ENCODE data around the gene ZNF264. TPM values are rescaled to one million over a fixed set of nuclear protein-coding genes. Genes with fewer than 3 reads are reported as not detected.

Gene ZNF264
- 24.5 and 37.6 TPM in 2 replicates for total RNA-seq

GRCh38 chr19:57191141-57192076 lies at the start of gene ZNF264:
ZNF264 (plus strand) TSS chr19:57191500; CDS start chr19:57191914, 414 bp downstream.

GRCh38 chr19:57167385-57167784 lies 23.9 kb upstream of the ZNF264 start, which contains the start of gene DUXA:
DUXA (minus strand) TSS chr19:57167485; CDS start chr19:57167443, 42 bp downstream.

GRCh38 chr19:57240311-57241090 lies 49.2 kb downstream of the ZNF264 start, which contains the start of gene ZNF805:
ZNF805 (plus strand) TSS chr19:57240632; CDS start chr19:57240892, 260 bp downstream.

Small RNAs within 50 kb of the gene (small RNA-seq; reads per million reads assigned to genes)
- not detected for gene AC025588.3

Other genes with a start within 250 kb of the ZNF264 start
- not detected in 2 replicates for gene USP29, start 71.5 kb upstream of the ZNF264 start, total RNA-seq
- gene ZIM3, start 46.3 kb upstream of the ZNF264 start, total RNA-seq = not detected in 2 replicates
- not detected in 2 replicates for gene DUXA, start 24.0 kb upstream of the ZNF264 start, total RNA-seq
- gene AURKC, start 39.5 kb downstream of the ZNF264 start, total RNA-seq = 0.48 and 0.65 TPM in 2 replicates
- gene ZNF805, start 49.1 kb downstream of the ZNF264 start, total RNA-seq = 23.8 and 24.7 TPM in 2 replicates
- 74.9 and 77.1 TPM in 2 replicates for gene ZNF460, start 89.0 kb downstream of the ZNF264 start, total RNA-seq
- 10.1 and 11.7 TPM in 2 replicates for gene ZNF543, start 129.0 kb downstream of the ZNF264 start, total RNA-seq
- 8.5 and 9.0 TPM in 2 replicates for gene ZNF304, start 159.8 kb downstream of the ZNF264 start, total RNA-seq
- gene TRAPPC2B, start 172.1 kb downstream of the ZNF264 start, total RNA-seq = 9.1 and 10.1 TPM in 2 replicates
- gene ZNF547, start 172.1 kb downstream of the ZNF264 start, total RNA-seq = 1.6 and 2.9 TPM in 2 replicates
- gene ZNF548, start 198.4 kb downstream of the ZNF264 start, total RNA-seq = 14.2 and 16.3 TPM in 2 replicates
- gene ZNF17, start 219.7 kb downstream of the ZNF264 start, total RNA-seq = 11.4 and 14.3 TPM in 2 replicates
- gene ZNF749, start 243.8 kb downstream of the ZNF264 start, total RNA-seq = 7.2 and 12.2 TPM in 2 replicates

Measured in vein endothelial cell (primary cell).